Stimulated activated CD4-positive, alpha-beta T cell treated with anti-CD3 and anti-CD28 coated beads, Interleukin-1b, Interleukin-23, amount 100 ng/mL, for 48 hours (primary cell): ENCODE measurements around the gene SCN2A.

Source experiments
- DNase-seq: peaks from one replicate; pipeline ENCODE4 v3.0.0-alpha.2; 2020

Gene SCN2A

GRCh38 chr2:165239230-165239629 lies at the start of gene SCN2A:
SCN2A (plus strand) TSS chr2:165239414; CDS start chr2:165295824, 56,410 bp downstream.
- no peak for DNase-seq

- DNase-seq, result no peak
These were observed 48.0 kb upstream of the SCN2A start for GRCh38 chr2:165191096-165191728.

- no peak for DNase-seq
These were observed 46.5 kb upstream of the SCN2A start for GRCh38 chr2:165192729-165193128.

GRCh38 chr2:165193178-165193777 lies 45.9 kb upstream of the SCN2A start:
- no peak for DNase-seq

GRCh38 chr2:165196411-165196810 lies 42.8 kb upstream of the SCN2A start:
- DNase-seq, result no peak

- no peak for DNase-seq
These were observed 41.9 kb upstream of the SCN2A start for GRCh38 chr2:165197346-165197745.

GRCh38 chr2:165198181-165198580 lies 41.0 kb upstream of the SCN2A start:
- no peak for DNase-seq

GRCh38 chr2:165202239-165202638 lies 37.0 kb upstream of the SCN2A start:
- DNase-seq, result no peak

- DNase-seq, result no peak
These were observed 35.3 kb upstream of the SCN2A start, which contains the start of gene SCN3A for GRCh38 chr2:165203689-165204559. SCN3A (minus strand) TSS chr2:165204050; CDS start chr2:165176394, 27,656 bp downstream.

GRCh38 chr2:165205865-165206264 lies 33.3 kb upstream of the SCN2A start:
- DNase-seq, result no peak

GRCh38 chr2:165208094-165208493 lies 31.1 kb upstream of the SCN2A start:
- DNase-seq, result no peak

GRCh38 chr2:165214093-165214492 lies 25.1 kb upstream of the SCN2A start:
- DNase-seq, result no peak

- no peak for DNase-seq
These were observed 19.7 kb upstream of the SCN2A start for GRCh38 chr2:165219481-165219880.

- DNase-seq, result no peak
These were observed 14.3 kb upstream of the SCN2A start for GRCh38 chr2:165224941-165225340.

- no peak for DNase-seq
These were observed 11.6 kb upstream of the SCN2A start for GRCh38 chr2:165227571-165227970.

- DNase-seq, result no peak
These were observed 2.2 kb upstream of the SCN2A start for GRCh38 chr2:165237056-165237455.

GRCh38 chr2:165238295-165238694 lies 919 bp upstream of the SCN2A start:
- no peak for DNase-seq

- no peak for DNase-seq
These were observed 772 bp downstream of the SCN2A start for GRCh38 chr2:165239856-165240515.

- DNase-seq, result no peak
These were observed 1.7 kb downstream of the SCN2A start for GRCh38 chr2:165240916-165241315.

GRCh38 chr2:165245081-165245793 lies 6.0 kb downstream of the SCN2A start:
- no peak for DNase-seq

GRCh38 chr2:165248238-165248637 lies 9.0 kb downstream of the SCN2A start:
- DNase-seq, result no peak

GRCh38 chr2:165251366-165251765 lies 12.2 kb downstream of the SCN2A start:
- DNase-seq, result no peak

- no peak for DNase-seq
These were observed 14.0 kb downstream of the SCN2A start for GRCh38 chr2:165253178-165253577.
